GM10266 (cell line): ENCODE results near the gene LIN28B.

Experiments
- DNase-seq: peaks from one replicate; pipeline ENCODE4 v3.0.0; 2012; ENCODE audit errors: extremely low spot score
- CTCF ChIP-seq: IDR thresholded peaks from 2 replicates; pipeline ENCODE4 v1.5.1; 2012; ENCODE audit warnings: mild to moderate bottlenecking, low read depth; ENCODE audit not compliant: control insufficient read depth, insufficient read depth; ENCODE audit errors: missing control alignments

The LIN28B gene

DNA sequence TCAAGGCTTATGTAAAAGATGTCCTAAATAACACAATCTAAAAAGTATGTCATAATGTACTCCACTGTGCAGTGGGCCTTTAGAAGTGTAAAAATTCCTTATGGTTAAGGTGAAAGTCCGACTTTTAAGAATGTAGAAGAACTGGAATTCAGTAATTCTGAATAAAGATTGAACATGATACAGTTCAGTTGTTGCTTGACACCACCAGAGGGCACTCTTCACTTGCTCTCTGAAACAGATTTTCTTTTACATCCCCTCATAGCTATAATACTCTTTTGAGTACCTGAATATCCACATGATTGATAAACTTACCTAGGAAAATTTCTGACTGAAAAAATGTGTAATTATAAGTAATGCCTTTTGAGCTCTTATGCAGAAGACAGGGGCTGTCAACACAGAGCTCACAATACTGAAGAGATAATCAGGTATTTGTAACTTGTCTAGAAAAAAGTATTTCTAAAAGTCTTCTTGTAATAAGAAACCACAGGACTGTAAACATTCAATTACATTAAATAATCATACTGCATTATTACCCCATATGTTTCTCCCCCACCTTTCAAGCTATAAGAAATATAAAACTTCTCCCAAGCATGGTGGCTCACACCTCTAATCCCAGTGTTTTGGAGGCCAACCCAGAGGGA lies 130.8 kb downstream of the LIN28B start:
- DNase-seq, result peak; percentile 40
- TF ChIP-seq CTCF, result peak; percentile 79

GRCh38 chr6:105091140-105091829 lies 134.4 kb downstream of the LIN28B start:
- no peak for DNase-seq
- TF ChIP-seq CTCF, result no peak

GRCh38 chr6:105094133-105094640 lies 137.3 kb downstream of the LIN28B start:
- TF ChIP-seq CTCF, result no peak
- no peak for DNase-seq

DNA sequence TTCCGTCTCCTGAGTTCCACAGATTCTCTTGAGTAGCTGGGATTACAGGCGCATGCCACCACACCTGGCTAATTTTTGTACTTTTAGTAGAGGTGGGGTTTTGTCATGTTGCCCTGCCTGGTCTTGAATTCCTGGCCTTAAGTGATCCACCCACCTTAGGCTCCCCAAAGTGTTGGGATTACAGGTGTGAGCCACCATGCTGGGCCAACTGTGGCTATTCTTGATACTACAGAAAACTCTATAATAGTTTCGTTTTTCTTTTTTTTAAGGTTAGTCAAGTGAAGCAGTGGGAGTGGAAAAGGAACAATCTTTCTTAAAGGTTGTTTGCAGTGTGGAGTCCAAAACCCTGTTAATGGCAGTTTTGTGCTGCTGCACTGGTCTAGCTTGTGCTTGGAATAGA lies 138.2 kb downstream of the LIN28B start:
- no peak for DNase-seq
- TF ChIP-seq CTCF, result no peak

DNA sequence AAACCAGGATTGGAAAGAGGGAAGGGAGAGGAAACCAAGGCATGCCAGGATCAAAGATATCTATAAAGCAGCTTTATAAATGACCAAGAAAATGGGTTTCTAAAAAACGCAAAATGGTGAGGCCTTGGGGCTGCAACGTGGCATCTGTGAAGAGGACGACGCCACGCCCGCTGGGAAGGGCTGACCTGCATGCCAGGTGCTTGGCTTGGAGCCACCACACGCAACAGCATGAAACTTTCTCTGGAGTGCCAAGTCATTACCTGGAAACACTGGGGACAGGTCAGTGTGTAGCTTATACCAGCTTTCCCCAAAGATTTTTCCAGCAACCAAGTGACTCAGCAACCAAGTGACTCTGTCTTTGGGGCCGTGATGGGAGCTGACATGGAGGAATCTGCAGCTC lies 140.4 kb downstream of the LIN28B start:
- DNase-seq, result no peak
- no peak for TF ChIP-seq CTCF

DNA sequence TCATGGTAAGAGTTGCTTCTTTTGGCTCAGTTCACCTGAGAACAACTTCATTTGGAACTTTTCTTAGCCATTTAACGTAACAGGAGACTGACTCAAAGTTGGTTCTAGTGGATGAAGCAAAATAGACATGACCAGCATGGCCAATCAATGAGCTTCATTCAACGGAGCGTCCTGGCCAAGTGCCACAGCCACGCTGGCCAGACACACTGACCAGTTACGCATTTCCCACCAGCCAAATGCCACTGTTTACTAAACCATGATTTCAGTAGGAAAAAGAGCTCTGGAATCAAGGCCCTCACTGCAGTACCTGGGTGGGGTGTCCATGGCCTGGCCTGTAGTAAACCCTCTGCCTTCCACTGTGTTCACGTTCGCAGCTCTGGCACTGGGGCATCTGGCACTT lies 142.5 kb downstream of the LIN28B start:
- no peak for TF ChIP-seq CTCF
- no peak for DNase-seq

- DNase-seq, result no peak
- TF ChIP-seq CTCF, result no peak
Measured at GRCh38 chr6:105102186-105102585, 145.3 kb downstream of the LIN28B start.
